ENCODE measurements around the gene FBXL16. TPM values are rescaled to one million over a fixed set of nuclear protein-coding genes. Genes with fewer than 3 reads are reported as not detected.
"Not testable (repeated sequence)": the region's sequence is repeated elsewhere in the genome, so short reads cannot be mapped to it uniquely, and the experiment has no call there.

FBXL16 gene, protein sequence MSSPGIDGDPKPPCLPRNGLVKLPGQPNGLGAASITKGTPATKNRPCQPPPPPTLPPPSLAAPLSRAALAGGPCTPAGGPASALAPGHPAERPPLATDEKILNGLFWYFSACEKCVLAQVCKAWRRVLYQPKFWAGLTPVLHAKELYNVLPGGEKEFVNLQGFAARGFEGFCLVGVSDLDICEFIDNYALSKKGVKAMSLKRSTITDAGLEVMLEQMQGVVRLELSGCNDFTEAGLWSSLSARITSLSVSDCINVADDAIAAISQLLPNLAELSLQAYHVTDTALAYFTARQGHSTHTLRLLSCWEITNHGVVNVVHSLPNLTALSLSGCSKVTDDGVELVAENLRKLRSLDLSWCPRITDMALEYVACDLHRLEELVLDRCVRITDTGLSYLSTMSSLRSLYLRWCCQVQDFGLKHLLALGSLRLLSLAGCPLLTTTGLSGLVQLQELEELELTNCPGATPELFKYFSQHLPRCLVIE
- total RNA-seq (not detected in 2 replicates), polyA plus RNA-seq (0.07 and 0.14 TPM in 2 replicates), polyA minus RNA-seq (ENCODE audit: low replicate concordance) (0.26 TPM in 1 of 2 replicates, not detected in the other)
- 0.31 and 0.44 TPM in 2 replicates for polyA plus RNA-seq (2012)

DNA sequence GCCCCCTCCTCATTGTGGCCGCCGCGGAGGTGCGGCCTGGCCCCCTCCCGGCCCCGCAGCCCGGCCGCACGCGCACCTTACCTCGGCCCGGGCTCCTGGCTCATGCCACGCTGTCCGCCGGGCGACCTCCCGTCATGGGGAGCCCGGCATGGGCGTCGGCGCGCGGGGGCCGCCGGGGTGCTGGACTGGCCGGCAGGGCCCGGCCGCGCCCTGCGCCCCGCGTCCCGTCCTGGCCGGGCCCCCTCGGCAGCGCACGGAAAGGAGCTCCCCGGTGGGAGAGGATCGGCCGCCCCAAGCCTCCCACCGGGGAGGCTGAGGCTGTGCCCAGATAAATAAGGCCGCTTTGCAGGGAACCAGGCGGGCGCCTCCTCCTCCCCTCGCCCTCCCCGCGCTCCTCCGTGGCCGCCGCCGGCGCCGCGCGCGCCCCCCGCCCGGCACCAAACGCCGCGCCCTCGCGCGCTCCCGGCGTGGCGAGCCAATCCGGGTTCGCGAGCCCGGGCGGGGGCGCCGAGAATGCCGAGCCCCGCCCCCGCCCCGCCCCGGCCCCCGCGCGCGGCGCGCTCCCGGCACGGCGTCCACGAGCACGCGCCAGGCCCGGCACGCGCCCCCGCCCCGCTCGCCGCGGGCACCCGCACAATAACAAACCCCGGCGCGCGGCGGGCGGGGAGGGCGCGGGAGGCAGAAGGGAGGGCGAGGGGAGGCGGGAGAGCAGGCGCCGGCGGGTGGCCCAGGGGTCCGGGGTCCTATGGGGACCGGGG, at the start of gene FBXL16:
TSS of gene FBXL16 (minus strand) at position 371 of the 758 bp plus-strand sequence. CDS start 8,396 bp downstream, outside the sequence.
- DNase-seq (ENCODE audit: low read depth in 2 of 2) = no peak
- Histone ChIP-seq H3K4me3 (replicated peaks in 1 of 4; ENCODE audit: control extremely low read depth in 1 of 4, insufficient read depth in 1 of 4, low read depth in 3 of 4, low read length in 4 of 4) (no peak within 1 kb of the TSS), H3K9ac (ENCODE audit: insufficient read depth, low read length) (no peak within 1 kb of the TSS), H3K36me3 (ENCODE audit: control insufficient read depth, insufficient read depth, low read length) (no peaks in the 10 kb centered on the region), H3K27ac (ENCODE audit: insufficient read depth, low read length) (no peak within 1 kb of the TSS), H2AFZ (ENCODE audit: low read length) (no peak within 1 kb of the TSS), H3K9me3 (ENCODE audit: control insufficient read depth, insufficient read depth, low read depth, low read length) (no peaks in the 10 kb centered on the region), H3K27me3 (ENCODE audit: control insufficient read depth, insufficient read depth, low read length) (peaks cover 50% of the 10 kb centered on the region), H4K20me1 (ENCODE audit: control insufficient read depth, extremely low read depth, insufficient read depth, low read length) (no peaks in the 10 kb centered on the region), H3K4me1 (ENCODE audit: control insufficient read depth, extremely low read depth, insufficient read depth, low read length) (peaks cover 8% of the 10 kb centered on the region), H3K79me2 (ENCODE audit: control insufficient read depth, insufficient read depth, low read length) (no peaks in the 10 kb centered on the region), H3K4me2 (ENCODE audit: extremely low read depth, insufficient read depth, low read length) (no peak within 1 kb of the TSS)
- TF ChIP-seq, protein P1, sequence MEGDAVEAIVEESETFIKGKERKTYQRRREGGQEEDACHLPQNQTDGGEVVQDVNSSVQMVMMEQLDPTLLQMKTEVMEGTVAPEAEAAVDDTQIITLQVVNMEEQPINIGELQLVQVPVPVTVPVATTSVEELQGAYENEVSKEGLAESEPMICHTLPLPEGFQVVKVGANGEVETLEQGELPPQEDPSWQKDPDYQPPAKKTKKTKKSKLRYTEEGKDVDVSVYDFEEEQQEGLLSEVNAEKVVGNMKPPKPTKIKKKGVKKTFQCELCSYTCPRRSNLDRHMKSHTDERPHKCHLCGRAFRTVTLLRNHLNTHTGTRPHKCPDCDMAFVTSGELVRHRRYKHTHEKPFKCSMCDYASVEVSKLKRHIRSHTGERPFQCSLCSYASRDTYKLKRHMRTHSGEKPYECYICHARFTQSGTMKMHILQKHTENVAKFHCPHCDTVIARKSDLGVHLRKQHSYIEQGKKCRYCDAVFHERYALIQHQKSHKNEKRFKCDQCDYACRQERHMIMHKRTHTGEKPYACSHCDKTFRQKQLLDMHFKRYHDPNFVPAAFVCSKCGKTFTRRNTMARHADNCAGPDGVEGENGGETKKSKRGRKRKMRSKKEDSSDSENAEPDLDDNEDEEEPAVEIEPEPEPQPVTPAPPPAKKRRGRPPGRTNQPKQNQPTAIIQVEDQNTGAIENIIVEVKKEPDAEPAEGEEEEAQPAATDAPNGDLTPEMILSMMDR (conservative IDR thresholded peaks at IDR 0.05 in 1 of 2, IDR thresholded peaks at IDR 0.05 in 1 of 2; ENCODE audit: low read depth in 1 of 2, low read length in 2 of 2) = no peak
- TF ChIP-seq EZH2 (IDR thresholded peaks at IDR 0.05; ENCODE audit: low read length, missing control alignments) = no peak

DNA sequence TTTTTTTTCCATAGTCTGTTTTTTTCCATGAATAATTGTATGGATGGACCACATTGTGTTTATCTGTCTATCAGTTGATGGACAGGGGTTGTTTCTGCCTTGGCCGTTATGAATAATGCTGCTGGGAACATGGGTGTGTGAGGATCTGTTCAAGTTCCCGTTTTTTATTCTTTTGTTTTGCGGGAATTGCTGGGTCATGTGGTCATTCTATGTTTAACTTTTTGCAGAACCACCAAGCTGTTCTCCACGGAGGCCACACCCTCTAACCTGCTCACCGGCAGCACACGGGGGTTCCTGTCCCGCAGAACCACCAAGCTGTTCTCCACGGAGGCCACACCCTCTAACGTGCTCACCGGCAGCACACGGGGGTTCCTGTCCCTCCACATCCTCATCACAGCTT, 49.1 kb upstream of the FBXL16 start:
- no peaks in the 10 kb centered on the region for H3K9me3 ChIP-seq (ENCODE audit: control insufficient read depth, insufficient read depth, low read depth, low read length)
- no peak for DNase-seq (ENCODE audit: low read depth in 2 of 2)
- H3K4me1 ChIP-seq (ENCODE audit: control insufficient read depth, extremely low read depth, insufficient read depth, low read length) = no peaks in the 10 kb centered on the region
- H3K4me2 ChIP-seq (ENCODE audit: extremely low read depth, insufficient read depth, low read length) = no peak overlapping the region
- H3K27me3 ChIP-seq (ENCODE audit: control insufficient read depth, insufficient read depth, low read length) = peaks cover 9% of the 10 kb centered on the region
- H3K27ac ChIP-seq (ENCODE audit: insufficient read depth, low read length) = no peak overlapping the region
- no peaks in the 10 kb centered on the region for H4K20me1 ChIP-seq (ENCODE audit: control insufficient read depth, extremely low read depth, insufficient read depth, low read length)
- no peaks in the 10 kb centered on the region for H3K36me3 ChIP-seq (ENCODE audit: control insufficient read depth, insufficient read depth, low read length)
- TF ChIP-seq, protein P1 (conservative IDR thresholded peaks at IDR 0.05 in 1 of 2, IDR thresholded peaks at IDR 0.05 in 1 of 2; ENCODE audit: low read depth in 1 of 2, low read length in 2 of 2) = no peak
- TF ChIP-seq EZH2 (IDR thresholded peaks at IDR 0.05; ENCODE audit: low read length, missing control alignments) = no peak
- H3K9ac ChIP-seq (ENCODE audit: insufficient read depth, low read length) = no peak overlapping the region
- no peak overlapping the region for H2AFZ ChIP-seq (ENCODE audit: low read length)
- H3K4me3 ChIP-seq (replicated peaks in 1 of 4; ENCODE audit: control extremely low read depth in 1 of 4, insufficient read depth in 1 of 4, low read depth in 3 of 4, low read length in 4 of 4) = no peak overlapping the region
- no peaks in the 10 kb centered on the region for H3K79me2 ChIP-seq (ENCODE audit: control insufficient read depth, insufficient read depth, low read length)

DNA sequence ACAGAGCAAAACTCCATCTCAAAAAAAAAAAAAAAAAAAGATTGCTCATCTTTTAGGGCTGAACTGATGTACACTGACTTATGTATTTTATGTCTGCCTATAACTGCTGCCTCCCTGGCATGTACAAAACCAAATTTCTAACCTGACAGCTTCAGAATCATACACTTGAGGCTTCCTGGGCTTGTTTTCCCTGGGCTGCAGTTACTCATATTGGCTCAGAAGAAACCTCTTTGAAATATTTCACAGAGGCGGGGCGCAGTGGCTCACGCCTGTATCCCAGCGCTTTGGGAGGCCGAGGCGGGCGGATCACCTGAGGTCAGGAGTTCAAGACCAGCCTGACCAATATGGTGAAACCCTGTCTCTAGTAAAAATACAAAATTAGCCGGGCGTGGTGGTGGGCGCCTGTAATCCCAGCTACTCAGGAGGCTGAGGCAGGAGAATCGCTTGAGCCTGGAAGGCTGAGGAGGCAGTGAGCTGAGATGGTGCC, 48.6 kb upstream of the FBXL16 start:
- not testable (repeated sequence) for H3K4me1 ChIP-seq (ENCODE audit: control insufficient read depth, extremely low read depth, insufficient read depth, low read length); H3K36me3 ChIP-seq (ENCODE audit: control insufficient read depth, insufficient read depth, low read length); H3K27me3 ChIP-seq (ENCODE audit: control insufficient read depth, insufficient read depth, low read length); H3K79me2 ChIP-seq (ENCODE audit: control insufficient read depth, insufficient read depth, low read length); H3K9ac ChIP-seq (ENCODE audit: insufficient read depth, low read length); H4K20me1 ChIP-seq (ENCODE audit: control insufficient read depth, extremely low read depth, insufficient read depth, low read length); H3K9me3 ChIP-seq (ENCODE audit: control insufficient read depth, insufficient read depth, low read depth, low read length); DNase-seq (ENCODE audit: low read depth in 2 of 2); H3K4me2 ChIP-seq (ENCODE audit: extremely low read depth, insufficient read depth, low read length); H2AFZ ChIP-seq (ENCODE audit: low read length); H3K4me3 ChIP-seq (replicated peaks in 1 of 4; ENCODE audit: control extremely low read depth in 1 of 4, insufficient read depth in 1 of 4, low read depth in 3 of 4, low read length in 4 of 4); H3K27ac ChIP-seq (ENCODE audit: insufficient read depth, low read length)
